Keratinocyte (primary cell): ENCODE measurements around the gene NT5DC1. TPM values are rescaled to one million over a fixed set of nuclear protein-coding genes. Genes with fewer than 3 reads are reported as not detected.

Experiments used
- DNase-seq: peaks from one replicate; pipeline ENCODE4 v3.0.0-alpha.2; 2011; ENCODE audit warnings: low read depth, missing footprints, low spot score
- FAIRE-seq: peaks from 2 replicates; lab custom pipeline; 2011; peaks lifted over from hg19 to GRCh38; lab: Jason Lieb, UNC
- H2AFZ ChIP-seq: 2 replicates; pipeline ENCODE4 v1.6.0; 2012; ENCODE audit warnings: low read length, control low read depth, inconsistent platforms; ENCODE audit not compliant: control insufficient read depth
- H3K27ac ChIP-seq: 2 replicates; pipeline ENCODE4 v1.5.1; 2011; ENCODE audit warnings: low read length; ENCODE audit not compliant: control insufficient read depth, insufficient read depth
- H3K27me3 ChIP-seq: 3 replicates; pipeline ENCODE4 v1.6.0; 2011; ENCODE audit warnings: low read length; ENCODE audit not compliant: control insufficient read depth, insufficient read depth; ENCODE audit errors: extremely low read depth
- H3K36me3 ChIP-seq, 2 experiments: 2 replicates in 1 of 2; 3 replicates in 1 of 2; pipeline ENCODE4 v1.5.1; 2011; ENCODE audit warnings: low read length in 2 of 2, mild to moderate bottlenecking in 1 of 2; ENCODE audit not compliant: control insufficient read depth in 2 of 2, insufficient read depth in 2 of 2; ENCODE audit errors: extremely low read depth in 1 of 2
- H3K4me1 ChIP-seq: 3 replicates; pipeline ENCODE4 v1.5.1; 2011; ENCODE audit warnings: low read length; ENCODE audit not compliant: control insufficient read depth, insufficient read depth; ENCODE audit errors: extremely low read depth
- H3K4me2 ChIP-seq: 3 replicates; pipeline ENCODE4 v1.6.0; 2011; ENCODE audit warnings: low read depth, low read length; ENCODE audit not compliant: control insufficient read depth, insufficient read depth; ENCODE audit errors: extremely low read depth
- H3K4me3 ChIP-seq, 3 experiments: fragments of 200-600 bp in 1 of 3; sonication (generic) in 1 of 3; 2 replicates in 2 of 3; 3 replicates in 1 of 3; pipeline ENCODE4 v1.5.1; 2011 to 2016; ENCODE audit warnings: low read length in 3 of 3, mild to moderate bottlenecking in 3 of 3, control low read depth in 2 of 3, inconsistent platforms in 1 of 3, low read depth in 1 of 3, mixed read lengths in 1 of 3, mixed run types in 1 of 3, moderate library complexity in 1 of 3; ENCODE audit not compliant: control insufficient read depth in 2 of 3, insufficient read depth in 2 of 3; ENCODE audit errors: extremely low read depth in 1 of 3
- H3K79me2 ChIP-seq: 2 replicates; pipeline ENCODE4 v1.6.0; 2012; ENCODE audit warnings: low read length; ENCODE audit not compliant: control insufficient read depth, insufficient read depth
- H3K9ac ChIP-seq: 3 replicates; pipeline ENCODE4 v1.6.0; 2011; ENCODE audit warnings: low read length; ENCODE audit not compliant: control insufficient read depth, insufficient read depth; ENCODE audit errors: extremely low read depth
- H3K9me1 ChIP-seq: 3 replicates; pipeline ENCODE4 v1.6.0; 2011; ENCODE audit warnings: low read length; ENCODE audit not compliant: control insufficient read depth, insufficient read depth; ENCODE audit errors: extremely low read depth
- H3K9me3 ChIP-seq: 2 replicates; pipeline ENCODE4 v1.5.1; 2012; ENCODE audit warnings: low read depth, low read length; ENCODE audit not compliant: control insufficient read depth
- H4K20me1 ChIP-seq: 3 replicates; pipeline ENCODE4 v1.6.0; 2011; ENCODE audit warnings: low read length; ENCODE audit not compliant: control insufficient read depth, insufficient read depth; ENCODE audit errors: extremely low read depth
- EZH2 ChIP-seq: IDR thresholded peaks from one replicate; pipeline ENCODE4 v1.6.1; 2012; ENCODE audit warnings: inconsistent platforms, mild to moderate bottlenecking, low read length, moderate library complexity
- dilution Hi-C: fragments of 300-500 bp; cut with MboI; formaldehyde crosslinking; loops from one replicate; pipeline ENCODE4 v1.7.0; 2020; ENCODE audit warnings: low sequenced_read_pairs; ENCODE audit not compliant: extremely low pct_ligation_motif_present
- polyA plus RNA-seq, 5 experiments: library from polyadenylated mRNA; depleted of rRNA in 3 of 5; stranded (reverse) in 3 of 5; stranded (forward) in 1 of 5; unstranded in 1 of 5; fragments of >200 nt; gene quantifications; 1 replicate in 1 of 5; 2 replicates in 3 of 5; 3 replicates in 1 of 5; pipeline versions ENCODE4 v1.2.1 to v1.2.3, GENCODE V29; 2011 to 2012; ENCODE audit warnings: missing spikeins in 2 of 5, low read depth in 1 of 5, low replicate concordance in 1 of 5
- TF ChIP-seq, protein P1 (sequence below), 3 experiments: IDR thresholded peaks in 1 of 3; conservative IDR thresholded peaks in 1 of 3; optimal IDR thresholded peaks in 1 of 3; 2 replicates in 2 of 3; 3 replicates in 1 of 3; pipeline versions ENCODE3 to v1.5.1; 2011; ENCODE audit warnings: low read length in 3 of 3, mild to moderate bottlenecking in 3 of 3, moderate library complexity in 2 of 3, control low read depth in 1 of 3, inconsistent platforms in 1 of 3; ENCODE audit not compliant: insufficient read depth in 2 of 3; ENCODE audit errors: extremely low read depth in 1 of 3

NT5DC1 gene
- polyA plus RNA-seq, 1 donor (not counting 4 experiments of a cell fraction or from before 2014, with no cell fraction given): 31.2 TPM

DNA sequence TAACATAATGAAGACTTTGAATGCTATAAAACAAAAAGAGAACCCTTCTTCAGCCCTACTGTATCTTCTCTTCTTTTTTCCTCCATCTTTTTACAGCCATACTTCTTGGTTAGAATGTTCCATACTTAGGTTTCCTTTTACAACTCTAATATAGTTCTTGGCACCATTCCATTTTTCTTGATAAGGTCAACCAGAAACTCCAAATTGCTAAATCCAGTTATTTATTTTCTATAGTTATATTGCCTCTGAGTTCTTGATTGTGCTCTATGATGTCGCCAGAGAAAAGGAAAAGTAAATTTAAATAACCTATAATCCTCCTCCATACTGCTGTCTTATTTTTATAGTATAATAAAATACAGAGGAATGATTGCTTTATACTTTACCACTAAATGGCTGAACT, 52.0 kb downstream of the NT5DC1 start:
- Histone ChIP-seq H3K27ac (no peak overlapping the region), H4K20me1 (no peaks in the 10 kb centered on the region), H3K9ac (no peak overlapping the region), H3K36me3 (no peaks in the 10 kb centered on the region), H2AFZ (no peak overlapping the region), H3K9me1 (peaks cover 2% of the 10 kb centered on the region), H3K9me3 (no peaks in the 10 kb centered on the region), H3K4me1 (no peaks in the 10 kb centered on the region), H3K4me2 (no peak overlapping the region), H3K79me2 (no peaks in the 10 kb centered on the region), H3K27me3 (no peaks in the 10 kb centered on the region), H3K4me3 (no peak overlapping the region)
- no peak for DNase-seq
- FAIRE-seq: no peak
- no peak for TF ChIP-seq EZH2
- TF ChIP-seq, protein P1, sequence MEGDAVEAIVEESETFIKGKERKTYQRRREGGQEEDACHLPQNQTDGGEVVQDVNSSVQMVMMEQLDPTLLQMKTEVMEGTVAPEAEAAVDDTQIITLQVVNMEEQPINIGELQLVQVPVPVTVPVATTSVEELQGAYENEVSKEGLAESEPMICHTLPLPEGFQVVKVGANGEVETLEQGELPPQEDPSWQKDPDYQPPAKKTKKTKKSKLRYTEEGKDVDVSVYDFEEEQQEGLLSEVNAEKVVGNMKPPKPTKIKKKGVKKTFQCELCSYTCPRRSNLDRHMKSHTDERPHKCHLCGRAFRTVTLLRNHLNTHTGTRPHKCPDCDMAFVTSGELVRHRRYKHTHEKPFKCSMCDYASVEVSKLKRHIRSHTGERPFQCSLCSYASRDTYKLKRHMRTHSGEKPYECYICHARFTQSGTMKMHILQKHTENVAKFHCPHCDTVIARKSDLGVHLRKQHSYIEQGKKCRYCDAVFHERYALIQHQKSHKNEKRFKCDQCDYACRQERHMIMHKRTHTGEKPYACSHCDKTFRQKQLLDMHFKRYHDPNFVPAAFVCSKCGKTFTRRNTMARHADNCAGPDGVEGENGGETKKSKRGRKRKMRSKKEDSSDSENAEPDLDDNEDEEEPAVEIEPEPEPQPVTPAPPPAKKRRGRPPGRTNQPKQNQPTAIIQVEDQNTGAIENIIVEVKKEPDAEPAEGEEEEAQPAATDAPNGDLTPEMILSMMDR (optimal IDR thresholded peaks at IDR 0.05 in 1 of 3, IDR thresholded peaks at IDR 0.05 in 1 of 3, conservative IDR thresholded peaks at IDR 0.05 in 1 of 3; ENCODE audit: extremely low read depth in 1 of 3, insufficient read depth in 2 of 3, low read length in 3 of 3): no peak
- dilution Hi-C loops: no loop called here

DNA sequence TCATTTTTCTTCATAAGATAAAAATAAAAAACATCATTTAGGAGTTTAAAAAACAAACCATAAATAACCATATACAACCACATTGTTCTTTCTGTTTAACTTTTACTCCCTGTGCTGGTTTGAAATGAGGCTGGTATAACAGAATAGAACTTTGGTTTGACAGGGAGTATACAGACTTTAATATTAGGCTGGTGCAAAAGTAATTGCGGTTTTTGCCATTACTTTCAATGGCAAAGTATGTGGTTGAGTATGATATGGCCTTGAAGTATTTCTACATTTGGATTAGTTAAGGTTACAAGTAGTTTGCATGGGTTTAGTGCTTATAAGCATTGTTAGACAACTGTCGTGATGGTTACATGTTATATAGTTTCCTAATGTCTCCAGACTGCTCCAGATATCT, 54.2 kb downstream of the NT5DC1 start:
- no peak for TF ChIP-seq EZH2
- TF ChIP-seq, protein P1 (optimal IDR thresholded peaks at IDR 0.05 in 1 of 3, IDR thresholded peaks at IDR 0.05 in 1 of 3, conservative IDR thresholded peaks at IDR 0.05 in 1 of 3; ENCODE audit: extremely low read depth in 1 of 3, insufficient read depth in 2 of 3, low read length in 3 of 3): no peak

More for the DNA sequence above, 54.2 kb downstream of the NT5DC1 start:
- Histone ChIP-seq H3K79me2 (no peaks in the 10 kb centered on the region), H3K27ac (no peak overlapping the region), H3K36me3 (no peaks in the 10 kb centered on the region), H3K9me1 (peaks cover 2% of the 10 kb centered on the region), H3K9me3 (no peaks in the 10 kb centered on the region), H2AFZ (no peak overlapping the region), H3K27me3 (no peaks in the 10 kb centered on the region), H3K4me1 (no peaks in the 10 kb centered on the region), H3K4me3 (no peak overlapping the region), H3K9ac (no peak overlapping the region), H4K20me1 (no peaks in the 10 kb centered on the region), H3K4me2 (no peak overlapping the region)
- DNase-seq (no peak), FAIRE-seq (no peak)
- dilution Hi-C loops: no loop called here
